GM12892 (cell line): ENCODE measurements around the gene MANEAL.

Experiments
- DNase-seq: peaks from one replicate; pipeline ENCODE4 v3.0.0; 2011; ENCODE audit not compliant: insufficient read length
- FAIRE-seq: peaks from 2 replicates; lab custom pipeline; 2011; peaks lifted over from hg19 to GRCh38; lab: Jason Lieb, UNC
- POLR2A ChIP-seq: IDR thresholded peaks from 2 replicates; pipeline ENCODE4 v1.6.1; 2011; ENCODE audit warnings: low read depth, low read length, control low read depth
- POLR2AphosphoS5 ChIP-seq: IDR thresholded peaks from 2 replicates; pipeline ENCODE4 v1.6.1; 2011; ENCODE audit warnings: low read depth, low read length, control low read depth
- TAF1 ChIP-seq: IDR thresholded peaks from 2 replicates; pipeline ENCODE4 v1.6.1; 2011; ENCODE audit warnings: low read depth, mild to moderate bottlenecking, control low read depth, low read length, borderline replicate concordance

The MANEAL gene

DNA sequence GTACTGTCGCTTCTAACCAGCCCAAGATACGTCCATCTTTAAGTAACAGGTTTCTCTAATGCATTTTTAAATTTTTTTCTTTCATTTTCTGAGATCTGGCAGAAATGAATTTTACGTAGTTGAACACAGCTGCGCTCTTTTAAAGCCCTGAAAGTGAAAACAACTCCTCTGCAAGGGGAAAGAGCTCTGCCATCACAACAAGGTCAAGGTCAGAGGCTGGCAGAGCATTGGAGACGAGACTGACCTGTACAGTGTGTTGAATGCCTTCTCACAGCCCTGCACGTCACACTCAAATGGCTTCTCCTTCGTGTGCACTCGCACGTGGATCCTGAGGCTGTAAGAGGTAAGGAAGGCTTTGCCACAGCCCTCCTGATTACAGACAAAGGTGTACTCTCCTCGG is 46.0 kb downstream of the MANEAL start:
- FAIRE-seq = no peak
- TF ChIP-seq TAF1 = no peak
- no peak for TF ChIP-seq POLR2A
- no peak for TF ChIP-seq POLR2AphosphoS5
- no peak for DNase-seq

DNA sequence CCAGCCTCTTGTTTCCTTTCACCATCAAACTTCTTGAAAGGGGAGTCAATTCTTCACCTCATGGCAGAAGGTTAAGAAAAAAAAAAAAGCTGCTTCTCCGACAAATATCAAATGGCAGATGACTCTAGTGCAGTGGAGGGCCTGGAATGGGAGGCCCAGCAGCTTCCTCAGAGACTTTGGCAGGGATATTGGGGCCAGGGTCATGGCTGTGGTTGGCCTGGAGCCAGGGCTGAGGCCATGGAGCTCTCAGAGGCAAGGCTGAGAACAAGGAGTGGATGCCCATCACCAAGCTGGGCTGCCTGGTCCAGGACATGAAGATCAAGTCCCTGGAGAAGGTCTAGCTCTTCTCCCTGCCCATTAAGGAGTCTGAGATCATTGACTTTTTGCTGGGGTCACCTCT is 47.1 kb downstream of the MANEAL start:
- TF ChIP-seq POLR2A = no peak
- TF ChIP-seq TAF1 = no peak
- TF ChIP-seq POLR2AphosphoS5 = no peak
- DNase-seq (no peak), FAIRE-seq (no peak)

- FAIRE-seq (no peak), DNase-seq (no peak)
- TF ChIP-seq POLR2AphosphoS5 = no peak
- no peak for TF ChIP-seq POLR2A
These were observed 48.0 kb downstream of the MANEAL start for GRCh38 chr1:37841652-37842051.

DNA sequence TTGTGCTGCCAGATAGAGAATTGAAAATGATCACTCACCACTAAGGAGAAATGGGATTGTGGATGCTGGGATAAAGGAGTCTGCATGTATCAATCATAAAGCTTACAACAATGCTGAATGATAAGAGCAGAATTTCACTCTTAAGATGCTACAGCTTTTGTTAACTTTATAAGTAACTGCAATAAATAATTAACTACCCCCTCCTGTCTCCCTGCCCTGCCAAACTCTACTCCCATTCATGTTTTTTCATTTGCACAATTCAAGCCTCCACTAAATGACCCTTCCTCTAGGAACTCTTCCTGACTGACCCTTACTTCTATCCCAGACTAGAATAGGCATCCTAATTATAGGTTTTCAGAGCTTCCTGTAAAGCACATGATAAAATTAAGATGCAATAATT is 50.9 kb downstream of the MANEAL start:
- DNase-seq (no peak), FAIRE-seq (no peak)
- TF ChIP-seq POLR2AphosphoS5 = no peak

DNA sequence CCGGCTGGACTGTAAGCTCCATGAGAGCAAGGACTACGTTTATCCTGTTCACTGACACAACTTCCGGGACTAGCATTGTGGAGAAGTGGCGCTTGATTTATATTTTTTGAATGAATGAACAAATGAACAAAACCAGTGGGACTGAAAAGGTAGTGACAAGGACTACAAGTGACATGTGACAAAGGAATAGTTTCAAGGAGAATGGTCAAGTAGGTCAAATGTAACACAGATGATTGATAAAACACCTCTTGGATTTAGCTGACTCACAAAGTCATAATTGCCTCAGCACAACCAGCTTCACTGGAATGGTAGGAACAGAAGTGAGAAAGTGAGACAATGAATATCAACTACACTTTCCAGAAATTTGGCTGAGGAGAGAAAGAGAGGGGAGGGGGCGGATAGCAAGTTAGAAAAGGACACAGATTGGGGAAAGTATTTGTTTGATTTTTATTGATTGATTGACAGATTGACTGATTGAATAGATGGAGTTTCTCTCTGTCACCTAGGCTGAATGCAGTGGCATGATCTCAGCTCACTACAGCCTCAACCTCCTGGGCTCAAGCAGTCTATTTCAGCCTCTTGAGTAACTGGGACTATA is 51.5 kb downstream of the MANEAL start:
- FAIRE-seq (no peak), DNase-seq (no peak)
- TF ChIP-seq TAF1 = no peak

- no peak for TF ChIP-seq TAF1
- no peak for TF ChIP-seq POLR2A
- TF ChIP-seq POLR2AphosphoS5 = no peak
- FAIRE-seq (no peak), DNase-seq (no peak)
These were observed 52.1 kb downstream of the MANEAL start for GRCh38 chr1:37845786-37846185.

DNA sequence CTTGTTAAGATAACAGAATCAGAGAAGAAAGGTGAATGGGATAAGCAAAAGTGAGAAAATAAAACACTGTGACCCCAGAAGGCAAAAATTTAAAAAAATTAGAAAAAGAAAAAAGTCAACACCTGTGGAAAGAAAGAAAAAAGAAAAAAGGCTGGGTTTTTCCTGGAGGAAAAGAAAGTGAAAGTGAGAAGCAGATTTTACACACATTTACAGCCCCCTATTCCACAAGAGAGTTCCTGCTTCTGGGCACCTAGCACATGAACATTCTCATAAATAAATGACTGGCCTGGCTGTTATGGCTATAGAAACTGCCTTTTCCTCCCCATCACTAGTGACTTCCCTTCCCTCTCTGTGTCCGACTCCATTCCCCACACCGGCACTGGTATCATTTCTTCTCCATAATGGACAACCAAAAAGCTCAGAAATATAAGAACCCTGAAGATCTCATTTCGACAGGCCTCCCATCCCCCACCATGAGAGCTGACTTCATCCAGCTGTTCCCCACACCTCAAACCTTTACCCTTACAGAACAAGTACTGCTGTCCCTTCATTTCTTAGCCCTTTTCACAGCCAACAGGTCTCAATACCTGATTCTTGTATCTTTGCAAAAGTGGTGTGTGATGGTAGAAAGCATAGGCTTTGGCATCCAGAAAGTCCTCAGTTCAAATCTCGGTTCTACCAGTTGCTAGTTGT is 53.1 kb downstream of the MANEAL start:
- peak; percentile 42 for FAIRE-seq
- DNase-seq = no peak

GRCh38 chr1:37849480-37849879 is 55.8 kb downstream of the MANEAL start:
- no peak for TF ChIP-seq POLR2A
- TF ChIP-seq POLR2AphosphoS5 = no peak
- no peak for TF ChIP-seq TAF1
- DNase-seq = no peak
- no peak for FAIRE-seq

More for the DNA sequence above, 53.1 kb downstream of the MANEAL start:
- TF ChIP-seq TAF1 (no peak), POLR2AphosphoS5 (no peak), POLR2A (no peak)

DNA sequence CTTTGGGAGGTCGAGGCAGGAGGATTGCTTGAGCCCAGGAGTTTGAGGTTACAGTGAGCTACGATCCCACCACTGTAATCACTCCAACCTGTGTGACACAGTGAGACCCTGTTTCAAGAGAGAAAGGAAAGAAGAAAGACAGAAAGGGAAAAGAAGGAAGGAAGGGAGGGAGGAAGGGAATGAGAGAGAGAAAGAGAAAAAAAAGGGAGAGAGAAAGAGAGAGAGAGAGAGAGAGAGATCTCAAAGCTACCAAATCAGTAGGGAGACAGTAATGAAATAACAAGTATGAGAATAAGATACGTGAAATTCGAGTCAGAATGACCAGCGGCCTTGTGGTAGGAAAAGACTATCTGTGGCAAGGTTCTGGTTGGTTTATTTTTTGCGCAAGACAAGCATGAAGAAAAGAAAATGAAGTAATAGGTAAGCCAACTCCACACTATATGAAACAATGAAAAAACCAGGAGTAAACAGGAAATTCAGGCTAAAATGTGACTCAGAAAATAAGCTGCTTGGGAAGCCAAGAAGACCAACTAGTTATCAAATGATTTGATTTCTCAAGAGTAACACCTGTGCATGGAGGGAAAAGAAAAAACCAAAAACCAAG is 56.8 kb downstream of the MANEAL start:
- DNase-seq = no peak
- TF ChIP-seq POLR2AphosphoS5 (no peak), TAF1 (no peak), POLR2A (no peak)
- FAIRE-seq = no peak
